Measurements from ENCODE around the gene ZBTB45.
"Not testable (repeated sequence)": the region's sequence is repeated elsewhere in the genome, so short reads cannot be mapped to it uniquely, and the experiment has no call there.

The ZBTB45 gene

GRCh38 chr19:58509731-58510083, 9.9 kb downstream of the ZBTB45 start:
- no peak for DNase-seq

- not testable (repeated sequence) for DNase-seq
Measured at GRCh38 chr19:58507602-58508223, 11.9 kb downstream of the ZBTB45 start.

- DNase-seq: no peak
Measured at GRCh38 chr19:58500242-58500641, 19.4 kb downstream of the ZBTB45 start.

DNA sequence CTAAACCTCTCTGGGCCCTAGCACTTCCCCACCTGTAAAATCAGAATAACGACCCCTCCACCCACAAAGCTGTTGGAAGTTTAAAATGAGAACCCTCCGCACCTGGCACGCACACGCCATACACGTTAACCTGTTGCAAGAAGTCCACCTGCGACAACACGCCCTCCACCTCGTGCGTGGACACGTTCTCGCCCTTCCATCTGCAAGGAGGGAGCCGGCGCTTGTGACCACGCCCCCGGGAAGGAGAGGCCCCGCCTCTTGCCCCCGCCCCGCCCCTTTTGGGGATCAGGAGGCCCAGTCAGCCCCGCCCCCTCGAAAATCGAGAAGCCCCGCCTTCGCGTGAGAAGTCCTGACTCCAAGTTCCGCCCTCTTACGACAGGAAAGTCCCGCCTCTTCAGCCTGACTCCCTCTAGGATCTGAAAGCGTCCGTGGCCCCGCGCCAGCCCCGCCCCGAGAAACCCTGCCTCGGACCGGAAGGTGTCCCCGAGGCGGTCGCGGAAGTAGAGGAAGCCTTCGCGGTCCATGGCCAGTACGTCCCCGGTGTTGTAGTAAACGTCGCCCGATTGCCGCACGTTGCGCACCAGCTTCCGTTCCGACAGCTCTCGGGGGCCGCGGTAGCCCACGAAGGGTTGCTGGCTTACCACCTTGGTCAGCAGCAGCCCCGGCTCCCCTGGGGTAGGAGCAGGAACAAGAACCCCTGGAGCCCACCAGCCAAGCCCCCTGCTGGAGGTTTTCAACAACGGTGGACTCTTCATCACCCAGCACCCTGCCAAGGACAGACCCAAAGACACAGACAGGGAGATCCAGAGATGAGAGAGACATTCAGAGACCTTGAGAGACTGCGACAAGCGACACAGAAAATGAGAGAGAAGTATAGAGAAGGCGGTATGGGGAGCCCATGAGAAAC, 20.3 kb downstream of the ZBTB45 start:
- peak; percentile 97 for DNase-seq

DNA sequence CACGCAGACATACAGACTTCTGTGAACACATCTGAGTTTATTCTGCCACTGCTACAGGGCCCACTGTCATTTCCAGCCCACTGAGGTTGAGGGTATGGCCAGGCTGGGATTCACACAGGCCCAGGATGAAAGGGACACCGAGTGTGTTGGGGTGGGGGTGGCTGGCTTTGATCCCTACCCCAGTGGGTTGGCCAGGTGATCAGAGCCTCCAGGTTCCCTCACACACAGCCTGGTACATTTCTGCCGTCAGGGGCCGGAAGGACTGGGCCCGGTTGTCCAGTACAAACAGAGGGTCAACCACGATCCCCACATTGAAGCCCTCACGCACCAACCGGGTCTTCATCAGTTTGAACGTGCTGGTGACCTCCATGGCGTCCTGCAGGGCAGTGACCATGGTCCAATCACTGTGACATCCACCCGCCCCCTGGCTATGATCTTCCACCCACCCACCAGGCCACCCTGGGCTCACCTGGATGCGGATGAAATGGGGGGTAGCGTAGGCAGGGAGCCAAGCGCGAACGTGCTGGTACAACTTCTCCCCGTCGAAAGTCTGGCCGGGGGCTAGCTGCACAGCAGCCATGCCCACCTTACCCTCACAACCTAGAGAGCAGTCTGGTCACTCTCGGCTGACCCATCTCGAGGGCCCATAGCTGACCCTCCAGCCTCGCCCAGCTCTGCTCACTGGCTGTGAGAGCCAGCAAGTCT, 21.1 kb downstream of the ZBTB45 start:
- DNase-seq: no peak

DNA sequence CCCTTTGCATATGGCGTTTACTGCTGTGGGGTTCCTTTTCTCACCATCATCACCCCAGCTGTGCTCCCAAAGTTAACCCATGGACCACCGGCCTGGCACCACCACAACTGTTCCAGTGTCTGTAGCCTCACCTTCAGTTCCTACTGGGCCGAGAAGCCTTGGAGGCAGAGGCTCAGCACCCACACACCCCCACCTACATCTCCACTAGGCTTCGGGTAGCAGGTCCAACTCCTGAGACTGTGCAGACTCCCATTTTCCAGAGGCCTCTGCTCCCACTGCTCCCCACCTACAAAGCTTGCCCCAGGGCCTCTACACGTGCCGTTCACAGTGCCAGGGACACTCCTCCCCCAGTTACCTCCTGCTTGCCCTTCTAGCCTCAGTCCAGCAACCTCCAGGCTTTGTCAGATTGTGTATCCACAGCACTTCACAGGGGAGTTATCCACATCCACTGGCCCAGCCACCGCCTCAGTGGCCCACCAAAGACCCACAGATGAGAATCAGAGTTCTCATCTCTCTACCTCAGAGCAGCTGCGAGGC, 21.9 kb downstream of the ZBTB45 start:
- no peak for DNase-seq

DNA sequence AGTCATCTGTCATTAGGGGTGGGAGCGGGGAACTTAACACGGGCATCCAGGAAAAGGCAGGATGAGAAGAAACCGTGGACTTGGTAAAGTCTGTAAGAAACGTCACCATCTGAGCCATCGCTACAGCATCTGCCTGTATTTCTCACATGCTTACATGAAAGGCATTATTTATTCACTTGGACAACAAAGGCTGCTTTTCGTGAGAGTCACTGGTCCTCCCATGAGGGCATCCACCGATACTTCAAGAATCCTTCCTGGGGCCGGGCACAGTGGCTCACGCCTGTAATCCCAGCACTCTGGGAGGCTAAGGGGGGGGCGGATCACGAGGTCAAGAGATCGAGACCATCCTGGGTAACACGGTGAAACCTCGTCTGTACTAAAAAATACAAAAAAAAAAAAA, 27.3 kb downstream of the ZBTB45 start:
- DNase-seq: no peak

DNA sequence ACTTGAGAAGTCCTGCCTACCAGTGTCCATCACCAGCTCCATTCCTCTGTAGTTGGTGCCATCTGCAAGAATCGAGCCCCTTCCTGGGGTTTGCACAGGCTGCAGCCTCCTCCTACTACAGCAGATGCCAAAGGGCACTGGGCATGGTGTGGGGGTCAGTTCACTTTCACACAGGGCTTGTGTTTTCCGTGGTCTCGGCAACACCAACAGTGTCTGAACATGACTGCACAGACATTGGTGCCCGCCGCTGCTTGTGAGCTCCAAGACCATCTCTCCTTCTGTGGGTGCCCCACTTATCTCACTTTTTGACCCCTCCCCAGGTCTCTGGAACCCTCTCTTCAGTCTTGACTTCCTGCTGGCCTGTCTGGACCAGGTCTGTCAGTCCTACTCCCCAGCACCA, 28.2 kb downstream of the ZBTB45 start:
- no peak for DNase-seq

GRCh38 chr19:58484349-58484748, 35.3 kb downstream of the ZBTB45 start:
- not testable (repeated sequence) for DNase-seq

DNA sequence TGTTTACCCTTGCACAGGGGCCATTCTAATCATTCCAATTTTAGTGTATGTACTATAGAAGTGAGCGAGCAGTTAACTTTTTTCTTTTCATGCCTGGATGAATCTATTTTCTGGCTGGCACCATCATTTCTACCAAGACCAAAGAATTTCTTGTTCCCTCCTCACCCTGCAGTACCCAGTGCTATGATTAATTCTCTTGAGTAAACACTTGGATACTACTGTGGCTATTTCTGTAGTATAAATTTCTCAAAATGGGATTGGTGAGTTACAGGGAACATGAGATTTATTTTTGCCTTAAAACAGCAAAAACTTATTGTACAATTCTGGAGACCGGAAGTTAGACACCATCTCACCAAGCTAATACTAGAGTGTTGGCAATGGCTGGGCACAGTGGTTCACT, 35.8 kb downstream of the ZBTB45 start:
- DNase-seq: no peak

DNA sequence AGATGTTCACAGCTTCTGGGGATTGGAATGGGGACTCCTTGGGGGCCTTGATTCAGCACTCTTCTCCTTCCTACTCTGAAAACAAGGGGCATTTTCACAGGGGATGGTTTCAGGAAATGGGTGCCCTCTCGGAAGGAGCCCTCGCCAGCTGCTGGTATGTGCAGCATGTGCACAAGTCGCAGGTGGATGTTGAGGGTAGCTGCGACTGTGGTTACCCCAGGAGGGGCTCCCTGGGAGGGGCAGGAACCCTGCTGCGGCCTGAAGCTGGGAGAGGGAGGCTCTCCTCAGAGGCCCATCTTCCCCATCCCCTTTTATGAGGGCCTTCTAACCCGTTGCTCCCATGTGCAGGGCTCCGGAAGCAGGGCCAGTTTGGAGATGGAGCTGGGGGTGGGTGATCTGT, 37.2 kb downstream of the ZBTB45 start:
- DNase-seq: no peak

GRCh38 chr19:58480831-58481230, 38.8 kb downstream of the ZBTB45 start:
- DNase-seq: no peak

GRCh38 chr19:58480481-58480830, 39.2 kb downstream of the ZBTB45 start:
- no peak for DNase-seq

- DNase-seq: no peak
Measured at GRCh38 chr19:58479736-58480480, 39.7 kb downstream of the ZBTB45 start.

DNA sequence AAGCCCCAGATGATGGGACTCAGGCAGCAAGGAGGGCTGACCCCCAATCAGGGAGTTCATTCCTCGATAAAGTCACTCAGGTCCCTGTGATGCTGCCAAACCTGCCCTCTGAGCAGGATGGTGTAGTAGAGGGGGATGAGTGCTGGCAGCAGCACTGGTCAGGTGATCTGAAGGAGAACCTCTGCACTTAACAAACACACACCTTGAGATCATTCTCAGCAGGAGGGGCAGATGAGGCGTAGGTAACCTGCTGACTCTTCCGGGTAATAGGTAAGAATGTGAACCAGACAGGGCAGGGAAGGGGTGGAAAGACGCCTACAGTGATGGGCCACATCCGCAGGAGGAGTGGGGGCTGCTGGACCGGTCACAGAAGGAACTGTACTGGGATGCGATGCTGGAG, 40.3 kb downstream of the ZBTB45 start:
- DNase-seq: no peak

DNA sequence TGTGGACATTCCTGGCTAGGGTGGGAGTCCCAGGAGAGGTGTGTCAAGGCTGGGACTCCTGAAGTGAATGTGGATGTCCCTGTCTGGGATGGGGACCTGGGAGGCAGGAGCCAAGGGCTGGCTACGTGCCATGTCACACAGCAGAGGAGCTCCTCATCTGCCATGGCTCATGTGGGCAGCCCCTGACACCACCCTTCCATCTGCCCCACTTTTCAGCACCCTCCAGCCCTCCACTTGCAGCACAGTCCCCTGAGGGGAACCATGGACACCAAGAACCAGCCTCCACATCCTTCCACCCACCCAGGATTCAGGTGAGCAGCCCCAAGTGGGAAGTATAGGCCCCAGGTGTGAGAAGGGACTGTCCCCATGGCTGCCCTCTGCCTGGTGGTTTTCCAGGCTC, 41.7 kb downstream of the ZBTB45 start:
- no peak for DNase-seq

GRCh38 chr19:58477130-58477529, 42.5 kb downstream of the ZBTB45 start:
- no peak for DNase-seq

GRCh38 chr19:58476498-58477015, 43.1 kb downstream of the ZBTB45 start:
- DNase-seq: no peak

- DNase-seq: peak; percentile 87
Measured at GRCh38 chr19:58475714-58476497, 43.7 kb downstream of the ZBTB45 start, which contains the start of gene ZNF446. ZNF446 (plus strand) TSS chr19:58476352; CDS start chr19:58477219, 867 bp downstream.

GRCh38 chr19:58474997-58475713, 44.5 kb downstream of the ZBTB45 start:
- no peak for DNase-seq

All from NCI-H1048 (cell line).